Measurements from ENCODE around the gene HSBP1.

The HSBP1 gene

DNA sequence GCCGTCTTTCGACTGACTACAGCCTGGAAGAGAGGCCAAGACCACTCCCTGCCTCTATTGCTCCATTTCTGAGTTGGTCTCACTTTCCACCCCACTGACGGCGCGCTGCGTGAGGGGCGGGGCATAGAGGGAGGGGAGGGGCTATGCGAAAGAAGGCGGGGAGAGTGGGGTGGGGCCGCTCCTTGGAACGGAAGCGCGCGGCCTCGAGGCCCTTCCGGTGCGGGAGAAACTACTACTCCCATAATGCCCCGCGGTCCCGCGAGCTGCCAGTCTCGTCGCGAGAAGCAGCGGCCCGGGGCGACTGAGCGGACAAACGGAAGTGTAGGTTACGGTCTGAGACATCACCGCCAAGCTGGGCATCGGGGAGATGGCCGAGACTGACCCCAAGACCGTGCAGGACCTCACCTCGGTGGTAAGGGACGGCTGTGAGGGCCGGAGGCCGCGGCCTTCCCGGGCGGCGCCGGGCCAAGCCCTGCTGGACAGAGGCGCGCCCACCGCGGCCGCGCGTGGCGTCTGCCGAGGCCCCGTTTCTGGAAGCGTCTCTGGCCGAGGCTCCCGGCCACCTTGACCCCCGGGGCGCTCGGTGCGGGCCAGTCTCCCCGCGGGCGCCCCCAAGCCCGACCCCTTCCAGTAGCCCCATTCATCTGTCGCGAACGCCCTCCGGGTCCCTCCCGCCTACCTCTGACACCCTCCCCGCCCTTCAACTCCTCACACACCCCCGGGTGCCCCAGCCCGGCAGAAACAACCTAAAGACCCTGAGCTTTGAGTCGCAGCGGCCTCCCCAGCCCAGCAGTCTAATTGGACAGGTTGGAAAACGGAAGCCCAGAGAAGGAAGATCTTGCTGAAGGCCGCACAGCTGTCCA, at the start of gene HSBP1:
Gene HSBP1 (plus strand): TSS at position 269 of the 863 bp plus-strand sequence. CDS start 99 bp downstream, at position 368.
- peak; percentile 70 for DNase-seq

DNA sequence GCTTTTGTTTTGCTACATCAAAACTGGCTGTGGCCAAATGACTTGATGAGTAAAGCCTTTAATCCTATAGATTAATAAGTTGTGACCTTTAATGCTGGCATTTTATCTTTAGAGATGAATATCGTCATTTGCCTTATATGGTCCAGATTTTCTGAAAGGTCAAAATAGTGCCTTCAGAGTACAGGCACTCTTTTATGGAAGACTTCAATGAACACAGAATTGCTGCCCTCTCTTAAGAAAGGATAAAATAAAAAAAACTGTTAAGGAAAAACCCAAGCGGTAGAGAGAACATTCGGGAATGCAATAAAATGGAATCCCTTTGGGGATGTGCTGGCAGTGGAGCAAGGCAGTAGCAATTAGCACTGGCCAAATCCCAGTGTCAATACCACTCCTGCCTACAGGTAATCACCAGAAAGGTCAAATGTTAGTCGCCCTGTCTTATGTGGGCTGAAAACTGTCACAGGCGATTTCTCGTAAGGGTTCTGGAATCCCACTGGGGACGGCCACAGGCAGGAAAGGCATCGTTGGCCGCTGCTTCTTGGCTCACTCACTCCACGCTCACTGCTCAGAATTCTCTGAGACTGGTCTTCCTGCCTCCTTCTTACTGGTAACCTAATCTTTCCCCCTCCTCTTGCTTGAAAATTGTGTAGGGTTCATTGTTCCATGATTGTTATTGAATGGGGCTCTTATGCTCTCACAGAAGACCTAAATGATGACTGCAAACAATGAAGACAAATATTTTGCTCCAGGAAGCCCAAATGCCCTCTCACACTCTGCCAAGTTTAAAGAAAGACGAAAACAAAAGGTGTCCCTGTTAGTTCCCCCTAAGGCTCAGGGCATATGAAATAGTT, 45.4 kb upstream of the HSBP1 start:
- no peak for DNase-seq

GRCh38 chr16:83762992-83763358, 44.8 kb upstream of the HSBP1 start:
- DNase-seq: no peak

DNA sequence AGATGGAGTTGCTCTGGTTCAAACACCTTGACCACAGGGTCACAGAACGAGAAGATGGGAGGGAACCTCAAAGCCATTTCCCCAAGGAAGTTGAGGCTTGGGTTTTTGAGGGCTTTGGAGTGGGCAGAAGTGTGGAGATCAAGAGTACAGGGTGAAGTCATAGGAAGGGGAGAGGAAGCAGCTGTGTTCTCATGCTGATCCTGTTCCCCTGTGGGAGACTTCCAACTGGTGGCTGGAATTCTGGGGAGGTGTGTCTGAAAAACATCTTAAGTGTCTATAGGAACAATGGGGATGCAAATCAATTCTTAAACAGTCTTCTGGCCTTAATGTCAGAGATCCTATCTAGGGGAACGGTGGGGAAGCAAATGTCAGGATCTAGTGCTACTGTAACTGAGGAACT, 38.8 kb upstream of the HSBP1 start:
- no peak for DNase-seq

- no peak for DNase-seq
Observed at GRCh38 chr16:83769397-83770008, 38.3 kb upstream of the HSBP1 start.

- DNase-seq: no peak
Observed at GRCh38 chr16:83771306-83771942, 36.4 kb upstream of the HSBP1 start.

DNA sequence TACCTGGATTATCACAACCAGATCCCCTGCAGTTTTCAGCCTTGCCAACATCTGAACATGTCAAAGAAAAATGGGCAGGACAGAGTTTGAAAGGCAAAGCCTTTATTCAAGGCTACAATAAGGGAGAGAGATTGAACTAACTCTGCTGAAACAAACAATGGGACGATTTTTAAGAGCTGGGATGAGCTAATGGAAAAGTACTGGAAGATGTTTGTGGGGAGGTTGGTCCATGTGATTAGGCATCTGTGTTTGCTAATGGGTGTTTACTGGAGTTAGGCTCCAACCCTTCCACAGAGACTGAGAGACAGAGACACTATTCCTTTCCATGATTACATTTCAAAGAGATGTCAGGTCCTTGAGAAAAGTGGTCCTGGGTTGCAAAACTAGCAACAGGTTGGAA, 35.0 kb upstream of the HSBP1 start:
- no peak for DNase-seq

- DNase-seq: no peak
Observed at GRCh38 chr16:83774066-83774465, 33.7 kb upstream of the HSBP1 start.

DNA sequence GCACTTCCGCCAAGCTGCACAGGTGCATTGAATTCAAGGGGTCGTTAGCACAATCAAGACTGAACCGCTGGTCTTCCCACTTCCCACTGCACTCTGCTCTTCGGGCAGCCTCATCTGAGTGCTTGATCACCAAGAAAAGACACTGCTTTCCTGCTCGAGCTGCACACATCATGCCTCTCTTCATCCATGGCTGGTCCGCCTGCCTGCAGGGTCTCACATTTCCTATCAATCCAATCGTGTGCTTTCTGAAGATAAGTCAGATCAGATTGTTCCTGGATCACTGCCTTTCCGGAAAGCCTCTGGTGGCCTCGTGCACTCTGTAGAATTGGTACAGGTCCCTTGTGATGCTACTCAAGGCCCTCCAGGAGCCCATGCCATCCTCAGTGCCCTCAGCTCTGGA, 30.8 kb upstream of the HSBP1 start:
- no peak for DNase-seq

GRCh38 chr16:83779886-83780285, 27.9 kb upstream of the HSBP1 start:
- no peak for DNase-seq

DNA sequence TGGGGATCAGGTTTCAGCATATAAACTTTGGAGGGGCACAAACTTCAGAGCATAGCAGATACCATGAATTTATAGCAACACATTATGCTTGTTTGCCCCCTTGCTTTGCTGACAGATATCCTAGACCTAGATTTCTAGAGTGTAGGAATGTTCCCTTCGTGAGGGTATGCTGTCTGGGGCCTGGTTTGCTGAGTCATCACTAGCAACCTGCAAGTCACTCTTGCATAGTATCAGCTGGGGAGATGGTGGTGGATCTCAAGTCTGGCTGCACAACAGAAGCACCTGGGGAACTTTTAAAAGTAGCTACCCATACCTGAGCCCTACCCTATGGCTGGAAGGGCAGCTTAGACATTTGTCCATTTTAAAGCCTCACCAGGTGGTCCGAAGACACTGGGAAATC, 22.3 kb upstream of the HSBP1 start:
- DNase-seq: no peak

DNA sequence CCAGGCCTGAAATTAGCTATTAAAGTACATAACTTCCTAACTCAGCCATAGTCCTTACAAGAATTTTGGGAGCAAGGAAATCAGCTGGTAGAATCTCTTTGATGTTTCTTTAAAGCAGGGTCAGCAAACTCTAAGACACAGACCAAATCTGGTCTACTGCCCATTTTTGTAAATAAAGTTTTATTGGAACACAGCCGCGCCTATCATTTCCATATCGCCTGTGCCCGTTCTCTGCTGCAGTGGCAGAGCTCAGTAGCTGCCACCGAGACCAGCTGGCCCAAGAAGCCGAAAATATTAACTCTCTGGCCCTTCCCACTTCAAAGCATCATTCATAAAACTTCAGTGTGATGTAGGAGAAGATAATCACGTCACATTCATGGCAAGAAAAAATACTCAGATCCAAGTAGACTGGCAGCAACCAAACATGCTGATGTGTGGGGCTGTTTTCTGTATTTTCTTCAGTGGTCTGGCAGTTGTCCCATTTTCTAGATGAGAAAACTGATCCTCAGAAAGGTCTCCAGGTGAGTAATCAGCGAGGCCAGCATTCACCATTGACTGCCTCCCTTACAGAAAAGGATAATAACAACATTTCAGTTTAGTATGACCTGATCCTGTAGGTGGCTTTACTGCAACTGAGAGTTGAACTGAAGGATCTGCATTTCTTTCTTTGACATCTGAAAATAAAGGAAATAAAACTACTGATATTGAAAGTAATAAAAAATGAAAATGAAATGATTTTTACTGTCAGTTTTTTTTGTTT, 18.0 kb upstream of the HSBP1 start:
- no peak for DNase-seq

DNA sequence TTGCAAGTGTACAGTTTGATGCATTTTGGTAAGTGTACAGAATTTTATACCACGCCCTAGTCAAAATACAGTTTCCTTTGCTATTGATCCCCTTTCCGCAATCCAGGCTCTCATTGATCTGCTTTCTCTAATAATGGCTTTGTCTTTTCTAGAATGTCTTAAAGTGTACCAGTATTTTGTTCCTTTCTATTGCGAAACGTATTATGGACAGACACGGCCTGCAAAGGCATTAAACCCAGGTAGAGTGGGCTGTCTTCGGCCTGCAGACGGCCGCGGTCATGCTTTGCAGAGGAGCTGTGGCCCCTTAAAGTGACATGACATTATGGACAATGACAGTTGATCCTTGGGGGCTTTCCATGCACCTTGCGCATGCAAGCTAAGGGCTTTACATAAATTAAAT, 15.9 kb upstream of the HSBP1 start:
- no peak for DNase-seq

- no peak for DNase-seq
Observed at GRCh38 chr16:83792391-83792790, 15.4 kb upstream of the HSBP1 start.

- DNase-seq: no peak
Observed at GRCh38 chr16:83793179-83793578, 14.6 kb upstream of the HSBP1 start.

DNA sequence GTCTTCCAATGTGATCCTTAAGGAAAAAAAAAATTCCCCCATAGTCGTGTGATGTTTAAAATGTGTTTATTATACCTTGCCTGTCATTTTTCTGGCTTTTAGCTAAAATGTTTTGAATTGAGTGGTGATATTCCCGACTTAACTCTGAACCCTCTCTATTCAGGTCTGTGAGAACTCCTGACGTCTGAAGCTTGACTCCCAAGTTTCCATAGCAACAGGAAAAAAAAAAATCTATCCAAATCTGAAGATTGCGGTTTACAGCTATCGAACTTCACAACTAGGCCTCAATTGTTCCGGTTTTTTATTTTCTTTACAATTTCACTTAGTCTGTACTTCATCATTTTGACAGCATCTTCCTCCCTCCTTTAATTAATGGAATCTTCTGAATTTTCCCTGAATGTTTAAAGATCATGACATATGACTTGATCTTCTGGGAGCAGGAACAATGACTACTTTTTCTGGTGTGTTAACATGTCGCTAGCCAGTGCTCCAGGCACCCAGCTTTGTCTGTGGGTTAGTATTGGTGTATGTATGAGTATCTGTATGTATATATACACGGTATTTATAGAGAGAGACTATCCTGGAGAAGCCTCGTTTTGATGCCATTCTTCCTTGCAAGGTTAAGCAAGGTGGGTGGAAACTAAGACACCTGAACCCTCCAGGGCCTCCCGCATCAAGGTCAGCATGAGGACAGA, 12.8 kb upstream of the HSBP1 start:
- no peak for DNase-seq

- no peak for DNase-seq
Observed at GRCh38 chr16:83797013-83797412, 10.8 kb upstream of the HSBP1 start.

DNA sequence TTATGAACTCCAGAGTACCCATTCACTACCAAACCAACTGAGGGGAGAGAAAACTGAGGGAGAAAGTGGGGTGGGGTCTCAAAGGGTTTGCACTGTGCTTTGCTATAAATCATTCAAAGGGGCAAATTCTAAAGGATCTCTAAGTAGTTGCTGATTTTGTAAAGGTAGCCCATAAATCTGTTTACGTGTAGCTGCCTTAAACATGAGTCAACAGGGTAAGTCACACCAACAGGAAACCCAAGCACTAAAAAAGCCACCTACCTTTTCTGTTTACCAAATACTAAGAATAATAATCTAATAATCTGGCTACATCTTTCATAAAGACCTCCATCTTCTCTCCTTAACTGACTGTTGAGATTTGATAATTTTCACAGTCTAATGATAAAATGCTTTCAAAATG, 8.4 kb upstream of the HSBP1 start:
- no peak for DNase-seq

DNA sequence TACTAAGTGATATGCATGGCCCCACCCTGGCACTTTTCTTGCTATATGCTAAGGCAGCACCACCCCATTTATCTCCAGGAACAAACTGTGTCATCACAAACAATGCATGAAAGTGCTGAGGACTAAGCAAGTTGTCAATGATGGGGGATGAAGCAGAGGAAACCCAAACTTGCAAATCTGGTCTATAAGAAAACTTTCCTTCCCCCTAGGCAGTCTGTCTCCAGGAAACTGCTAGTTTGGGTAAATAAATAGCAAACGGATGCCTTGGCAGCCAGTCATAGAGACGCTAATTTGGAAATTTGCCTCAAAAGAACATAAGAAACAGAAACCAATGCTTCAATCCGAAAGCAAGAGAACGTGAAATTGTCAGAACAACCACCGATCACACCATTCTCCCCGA, 5.6 kb upstream of the HSBP1 start:
- DNase-seq: no peak

GRCh38 chr16:83802554-83803205, 5.1 kb upstream of the HSBP1 start:
- no peak for DNase-seq

DNA sequence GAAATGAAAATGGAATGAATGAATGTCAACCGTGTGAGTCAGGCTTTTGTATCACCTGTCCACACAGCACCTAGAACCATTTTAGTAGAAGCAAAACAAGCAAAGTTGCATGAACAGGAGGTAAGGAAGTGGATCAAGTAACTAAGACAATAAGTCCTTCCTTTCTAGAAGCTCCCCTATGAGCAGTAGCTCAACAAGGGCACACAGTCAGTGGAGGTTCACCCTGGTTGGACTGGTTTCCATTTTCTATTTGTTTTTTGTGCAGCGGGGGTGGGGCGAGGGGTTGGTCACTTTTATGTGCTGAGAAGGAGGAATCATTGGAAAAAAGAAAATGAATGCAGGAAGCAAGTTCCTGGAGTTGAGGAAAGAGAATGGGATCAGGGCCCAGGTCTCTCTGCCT, 4.0 kb upstream of the HSBP1 start:
- DNase-seq: no peak

Data from NCI-H1694 treated with DMSO at 0.1 percent for 48 hours (cell line).